HG03280 (cell line): Measurements from ENCODE around the gene RNU2-1.
"Not testable (repeated sequence)": the region's sequence is repeated elsewhere in the genome, so short reads cannot be mapped to it uniquely, and the experiment has no call there.

Experiments
- ATAC-seq: cut with Tn5 transposase; IDR thresholded peaks from one replicate; pipeline ENCODE4 v1.9.1; 2021; ENCODE audit warnings: mild to moderate bottlenecking, moderate library complexity; ENCODE audit not compliant: unreplicated experiment

The RNU2-1 gene

GRCh38 chr17:43216762-43217613 is 16.8 kb downstream of the RNU2-1 start:
- no peak for ATAC-seq

GRCh38 chr17:43216369-43216761 is 17.4 kb downstream of the RNU2-1 start:
- ATAC-seq = no peak

DNA sequence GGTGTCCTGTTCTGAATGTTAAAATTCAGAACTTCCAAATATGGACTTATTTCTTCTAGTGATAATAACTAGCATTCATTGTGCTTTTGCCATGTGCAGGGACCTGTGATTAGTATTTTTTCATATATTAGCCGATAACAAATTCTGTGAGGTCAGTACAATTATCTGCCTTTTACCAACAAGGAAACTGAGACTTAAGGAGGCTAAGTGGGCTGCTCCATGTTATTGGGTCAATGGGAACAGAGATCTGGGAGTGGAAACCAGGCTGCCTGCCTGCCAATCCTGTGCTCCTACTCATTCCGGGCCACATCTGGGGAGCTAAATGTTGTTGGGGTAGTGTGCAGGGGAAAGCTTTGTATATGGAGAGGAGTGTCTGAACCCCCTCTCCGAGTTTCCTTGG is 18.4 kb downstream of the RNU2-1 start:
- ATAC-seq = no peak

DNA sequence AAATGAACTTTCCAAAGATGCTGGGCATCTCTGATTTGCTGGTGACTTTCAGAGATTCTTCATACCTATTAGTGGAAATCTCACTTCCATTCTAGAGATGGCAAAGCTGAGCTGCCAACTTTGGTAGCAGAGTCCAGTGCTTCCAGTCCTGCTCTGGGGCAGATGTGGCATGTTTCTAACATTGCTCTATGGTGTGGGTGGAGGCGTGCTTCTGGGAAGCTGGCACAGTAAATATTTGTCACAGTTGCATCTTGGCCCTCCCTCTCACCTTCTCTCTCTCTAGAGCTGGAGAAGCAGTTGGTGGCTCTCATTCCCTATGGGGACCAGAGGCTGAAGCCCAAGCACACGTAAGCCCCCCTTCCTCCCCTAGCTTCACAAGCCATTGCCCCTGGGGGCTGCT is 20.2 kb downstream of the RNU2-1 start:
- ATAC-seq = no peak

GRCh38 chr17:43212641-43213490 is 20.9 kb downstream of the RNU2-1 start:
- ATAC-seq = no peak

- ATAC-seq = peak; percentile 75
These were observed 22.0 kb downstream of the RNU2-1 start, which contains the start of gene TMEM106A for GRCh38 chr17:43211480-43212402. Gene TMEM106A, plus strand, starts transcription at chr17:43211875. Its CDS starts 1,167 bp downstream, at chr17:43213042.

DNA sequence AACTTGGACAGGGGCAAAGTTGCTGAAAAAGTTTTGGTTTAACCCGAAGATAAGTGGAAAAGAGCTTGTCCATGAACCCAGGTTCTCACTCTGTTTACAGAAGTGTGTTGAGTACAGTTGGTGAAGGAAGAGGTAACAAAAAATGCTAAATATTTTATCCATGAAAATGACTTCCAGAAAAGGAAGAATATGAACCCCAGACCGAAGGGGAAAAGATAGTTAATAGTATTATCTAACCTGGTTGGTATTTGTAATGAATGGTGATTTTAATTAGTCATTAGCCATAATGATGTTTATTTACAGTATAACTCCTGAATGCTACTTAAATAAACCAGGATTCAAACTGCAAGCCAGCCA is 22.7 kb downstream of the RNU2-1 start:
- no peak for ATAC-seq

DNA sequence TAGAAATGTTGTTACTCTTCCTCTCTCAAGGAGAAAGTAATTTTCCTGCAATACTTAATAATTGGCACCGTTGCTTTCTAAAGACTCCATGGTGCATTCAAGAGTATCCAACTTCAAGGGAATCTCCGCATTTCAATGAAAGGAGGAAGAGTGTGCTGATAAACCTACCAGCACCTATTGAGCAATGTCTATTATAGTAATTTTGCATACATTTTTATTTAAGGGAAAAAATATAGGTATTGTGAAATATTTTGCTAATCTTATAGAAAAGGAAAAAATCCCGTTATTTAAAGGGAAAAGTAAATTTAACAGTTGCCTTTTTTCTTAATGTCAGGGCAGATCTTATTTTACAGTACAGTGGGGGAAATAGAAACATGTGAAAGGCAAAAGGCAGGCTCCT is 23.2 kb downstream of the RNU2-1 start:
- ATAC-seq = no peak

GRCh38 chr17:43203013-43203412 is 30.8 kb downstream of the RNU2-1 start:
- not testable (repeated sequence) for ATAC-seq

- no peak for ATAC-seq
These were observed 33.6 kb downstream of the RNU2-1 start for GRCh38 chr17:43200127-43200526.

GRCh38 chr17:43199633-43200032 is 34.1 kb downstream of the RNU2-1 start:
- no peak for ATAC-seq

DNA sequence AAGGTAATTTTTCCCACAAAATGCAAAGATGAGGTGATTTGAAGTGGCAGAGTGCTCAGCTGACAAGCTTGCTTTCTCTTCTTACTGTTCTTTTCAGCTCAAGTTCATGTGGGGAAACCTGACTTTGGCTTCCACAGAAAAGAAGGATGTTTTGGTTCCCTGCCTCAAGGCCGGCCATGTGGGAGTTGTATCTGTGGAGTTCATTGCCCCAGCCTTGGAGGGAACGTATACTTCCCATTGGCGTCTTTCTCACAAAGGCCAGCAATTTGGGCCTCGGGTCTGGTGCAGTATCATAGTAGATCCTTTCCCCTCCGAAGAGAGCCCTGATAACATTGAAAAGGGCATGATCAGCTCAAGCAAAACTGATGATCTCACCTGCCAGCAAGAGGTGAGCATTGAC is 40.5 kb downstream of the RNU2-1 start:
- ATAC-seq = no peak

- not testable (repeated sequence) for ATAC-seq
These were observed 47.1 kb downstream of the RNU2-1 start for GRCh38 chr17:43186656-43187055.

DNA sequence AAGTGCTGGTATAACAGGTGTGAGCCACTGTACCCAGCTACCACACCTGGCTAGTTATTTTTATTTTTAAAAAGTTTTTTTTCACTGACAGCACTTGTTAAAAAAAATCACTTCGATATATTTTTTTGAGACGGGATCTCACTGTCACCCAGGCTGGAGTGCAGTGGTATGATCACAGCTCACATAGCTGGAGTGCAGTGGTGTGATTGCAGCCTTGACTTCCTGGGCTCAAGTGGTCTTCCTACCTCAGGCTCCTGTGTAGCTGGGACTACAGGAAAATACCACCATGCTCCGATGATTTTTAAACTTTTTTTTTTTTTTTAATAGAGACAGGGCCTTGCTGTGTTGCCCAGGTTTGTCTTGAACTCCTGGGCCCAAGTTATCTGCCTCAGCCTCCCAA is 49.9 kb downstream of the RNU2-1 start:
- ATAC-seq = no peak
